ENCODE measurements around the gene MFSD2B.

The MFSD2B gene

GRCh38 chr2:24054366-24055010 is 44.6 kb downstream of the MFSD2B start:
- no peak for DNase-seq

GRCh38 chr2:24055750-24056149 is 45.9 kb downstream of the MFSD2B start:
- DNase-seq, result no peak

- no peak for DNase-seq
These were observed 48.8 kb downstream of the MFSD2B start for GRCh38 chr2:24058564-24059271.

GRCh38 chr2:24065341-24065740 is 55.5 kb downstream of the MFSD2B start:
- no peak for DNase-seq

GRCh38 chr2:24072259-24072658 is 62.4 kb downstream of the MFSD2B start:
- DNase-seq, result no peak

- no peak for DNase-seq
These were observed 63.9 kb downstream of the MFSD2B start for GRCh38 chr2:24073816-24074215.

GRCh38 chr2:24075259-24075658 is 65.4 kb downstream of the MFSD2B start:
- DNase-seq, result no peak

All from NCI-H446 treated with DMSO at 0.1 percent for 48 hours (cell line).